ENCODE measurements around the gene PLXNA4.
A peak's percentile ranks its signal among the peaks of the same experiment; 100 is the strongest.

The PLXNA4 gene

GRCh38 chr7:132225216-132226030, 350.8 kb downstream of the PLXNA4 start:
- no peak for DNase-seq

DNA sequence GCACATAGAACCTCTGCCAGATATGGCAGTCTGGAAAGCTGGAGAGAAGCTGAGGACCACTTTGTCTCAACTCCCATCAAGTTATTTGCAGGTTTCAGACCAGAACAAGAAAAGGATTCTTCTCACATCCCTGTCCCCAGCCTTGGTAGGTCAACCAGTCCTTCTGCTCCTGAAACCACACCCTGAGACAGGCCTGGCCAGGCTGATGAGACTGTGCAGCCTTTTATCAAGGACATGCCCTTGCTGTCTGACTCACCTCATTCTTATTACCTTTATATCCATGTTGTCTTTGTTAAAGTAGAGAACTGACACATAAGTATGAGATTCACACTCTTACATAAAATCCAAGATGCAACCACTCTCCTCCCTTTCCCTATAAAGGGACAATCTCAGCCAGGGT, 354.9 kb downstream of the PLXNA4 start:
- no peak for DNase-seq

DNA sequence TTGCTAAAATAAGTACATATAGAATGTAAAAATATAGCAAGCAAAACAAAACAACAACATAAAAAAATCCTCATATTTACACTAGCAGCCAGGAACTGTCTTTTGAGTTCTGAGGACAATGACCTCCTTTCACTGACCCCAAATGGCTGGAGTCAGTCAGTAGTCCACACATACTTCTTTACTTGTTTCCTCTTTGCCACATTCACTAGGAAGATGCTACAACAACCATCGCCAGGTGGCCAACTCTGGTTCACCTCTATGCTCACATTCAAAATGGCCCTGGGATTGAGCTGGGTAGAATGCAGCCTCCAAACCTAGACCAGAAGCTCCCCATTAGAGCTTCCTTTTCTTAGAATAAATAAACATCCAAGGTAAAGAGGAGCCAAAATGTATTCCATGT, 356.2 kb downstream of the PLXNA4 start:
- no peak for DNase-seq

- peak; percentile 25 for DNase-seq
Measured at GRCh38 chr7:132218876-132219275, 357.4 kb downstream of the PLXNA4 start.

- no peak for DNase-seq
Measured at GRCh38 chr7:132216847-132217525, 359.3 kb downstream of the PLXNA4 start.

DNA sequence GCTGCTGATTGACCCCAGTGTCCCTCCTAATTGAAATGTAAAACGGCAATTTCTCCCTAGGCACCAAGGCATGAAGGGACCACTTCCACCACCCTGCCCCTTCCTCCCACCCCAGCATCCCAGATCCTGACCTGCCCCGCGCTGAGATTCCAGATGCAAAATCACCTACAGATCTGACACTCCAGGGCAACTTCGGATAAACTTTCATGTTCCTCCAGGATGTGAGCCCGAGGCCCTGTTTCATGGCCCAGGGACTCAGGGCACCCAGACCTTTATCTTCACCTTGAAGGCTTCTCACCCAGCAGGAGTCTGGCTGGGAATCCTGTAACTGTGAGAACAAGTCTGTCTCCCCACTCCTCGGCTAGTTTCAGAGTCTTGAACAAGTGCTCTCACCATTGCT, 361.8 kb downstream of the PLXNA4 start:
- DNase-seq, result no peak

DNA sequence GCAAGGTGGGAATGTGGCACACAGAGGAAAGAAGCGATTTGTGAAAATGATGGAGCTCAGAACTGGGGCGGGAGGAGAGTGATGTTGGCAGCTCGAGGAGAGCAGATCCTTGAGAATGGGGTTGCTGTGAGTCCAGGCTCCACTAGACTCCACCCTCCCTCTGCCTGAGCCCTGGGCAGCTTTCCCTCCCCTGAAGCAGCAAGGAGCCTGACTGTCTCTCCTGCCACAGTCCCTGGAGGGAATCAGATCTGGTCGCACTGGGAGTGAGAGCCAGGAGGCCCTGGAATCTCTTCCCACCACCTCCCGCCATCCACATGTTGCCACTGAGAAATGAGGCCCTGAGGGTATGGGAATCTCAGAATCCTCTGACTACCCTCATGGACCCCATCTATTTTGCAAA, 362.7 kb downstream of the PLXNA4 start:
- DNase-seq, result no peak

DNA sequence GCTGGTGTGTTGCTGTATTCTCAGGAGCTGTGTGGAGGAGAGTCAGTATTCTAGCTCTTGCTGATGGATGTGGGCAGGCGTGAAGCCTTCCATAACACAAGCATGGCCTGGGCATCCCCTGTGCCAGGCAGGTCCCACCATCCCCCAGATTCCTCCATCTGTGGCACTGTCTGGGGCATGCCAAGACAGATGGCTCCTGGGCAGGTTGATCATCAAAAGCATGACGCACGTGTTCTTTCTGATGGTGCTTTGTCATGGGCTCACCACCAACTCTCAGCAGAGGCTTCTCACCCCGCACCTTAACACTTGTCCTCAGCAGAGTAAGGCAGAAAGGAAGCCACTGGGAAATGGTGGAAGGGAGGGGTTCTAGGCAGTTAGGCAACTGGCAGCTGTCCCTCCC, 364.3 kb downstream of the PLXNA4 start:
- no peak for DNase-seq

DNA sequence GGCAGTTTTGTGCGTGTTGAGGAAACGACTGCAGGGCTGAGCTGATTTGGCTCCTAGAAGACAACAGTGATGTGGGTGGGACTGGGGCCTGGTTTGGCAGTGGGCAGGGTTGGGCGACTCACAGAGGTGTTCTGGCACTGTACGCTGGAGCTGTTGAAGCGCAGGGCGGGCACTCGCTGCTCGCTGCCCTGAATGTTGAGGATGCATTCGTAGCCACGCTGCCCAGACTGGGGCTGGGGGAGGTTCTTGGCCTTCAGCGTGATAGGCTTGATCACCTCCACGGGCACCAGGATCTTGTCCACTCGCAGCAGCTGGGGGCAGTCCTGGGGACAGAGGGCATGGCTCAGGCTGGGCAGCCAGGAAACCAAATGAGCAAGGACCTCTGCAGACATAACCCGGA, 365.4 kb downstream of the PLXNA4 start:
- no peak for DNase-seq

DNA sequence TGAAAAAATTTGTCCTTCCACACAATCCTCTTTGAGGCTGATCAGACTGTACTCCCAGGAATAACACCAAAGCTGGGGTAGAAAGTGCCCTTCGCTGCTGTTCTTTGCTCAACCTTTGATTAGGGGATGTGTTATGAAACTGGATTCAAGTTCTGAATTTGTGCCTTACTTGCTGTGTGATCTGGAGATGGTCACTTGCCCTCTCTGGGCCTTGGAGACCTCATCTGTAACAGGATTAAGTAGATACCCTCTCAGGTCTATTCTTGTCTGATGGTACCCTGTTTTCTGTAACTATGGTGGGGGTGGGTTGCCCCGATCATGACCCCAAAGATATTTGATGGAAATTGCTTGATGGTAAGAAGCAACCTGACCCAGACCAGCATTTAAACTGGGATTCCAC, 368.5 kb downstream of the PLXNA4 start:
- DNase-seq, result no peak

- DNase-seq, result no peak
Measured at GRCh38 chr7:132207211-132207610, 369.1 kb downstream of the PLXNA4 start.

DNA sequence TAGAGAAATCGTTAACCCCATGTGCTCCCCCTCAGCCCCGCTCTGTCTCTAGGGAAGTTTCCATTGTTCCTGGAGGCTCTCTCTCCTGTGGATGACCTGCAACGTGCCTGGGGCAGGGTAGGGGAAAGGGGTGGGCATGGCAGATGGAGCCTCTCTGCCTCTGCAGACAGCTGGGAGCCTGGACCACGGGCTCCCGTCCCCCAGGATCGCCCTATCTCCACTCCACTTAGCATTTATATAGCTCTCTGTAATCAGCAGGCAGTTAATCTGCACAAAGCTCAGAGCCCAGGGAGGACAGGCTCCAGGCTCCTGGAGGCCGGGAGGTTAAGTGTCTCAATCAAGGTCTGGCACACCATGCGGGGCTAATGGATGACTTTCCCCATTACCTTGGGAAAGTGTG, 369.7 kb downstream of the PLXNA4 start:
- no peak for DNase-seq

DNA sequence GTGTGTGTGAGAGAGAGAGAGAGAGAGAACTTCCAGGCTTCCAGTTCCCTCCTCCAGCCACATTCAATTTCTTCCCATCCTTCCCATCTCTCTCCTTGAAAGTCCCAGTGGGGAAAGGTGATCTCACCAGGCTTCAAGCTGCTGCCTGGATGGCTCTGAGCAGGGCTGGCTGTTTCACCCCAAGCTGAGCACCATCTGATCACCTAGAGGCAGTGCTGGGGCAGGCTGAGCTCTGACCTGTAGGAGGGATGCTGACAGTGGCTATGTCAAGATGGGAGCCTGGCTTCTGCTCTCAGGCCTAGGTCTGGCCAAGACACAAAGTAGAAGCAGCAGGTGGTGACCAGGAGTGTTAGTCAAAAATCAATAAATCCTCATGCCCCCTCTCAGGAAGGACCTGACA, 370.8 kb downstream of the PLXNA4 start:
- no peak for DNase-seq

DNA sequence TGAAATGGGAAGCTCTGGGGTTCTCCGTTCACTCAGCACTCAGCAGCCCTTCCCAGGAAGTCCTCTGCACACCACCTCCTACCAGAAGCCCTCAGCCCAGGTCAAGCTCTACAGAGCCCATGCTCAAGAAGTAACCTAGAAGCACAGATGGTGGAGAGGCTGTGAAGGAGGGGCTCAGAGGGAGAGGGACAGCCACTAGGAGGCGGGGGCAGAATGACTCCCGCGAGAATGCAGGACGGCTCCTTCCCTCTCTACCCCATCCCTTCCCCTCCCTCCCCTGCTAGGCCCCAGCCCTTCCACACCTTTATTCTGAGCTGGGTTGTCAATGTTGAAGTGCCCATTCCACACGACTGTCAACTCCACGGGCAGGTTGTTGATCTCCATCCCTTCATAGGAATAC, 373.2 kb downstream of the PLXNA4 start:
- no peak for DNase-seq

GRCh38 chr7:132202541-132202940, 373.7 kb downstream of the PLXNA4 start:
- no peak for DNase-seq

GRCh38 chr7:132200141-132200540, 376.1 kb downstream of the PLXNA4 start:
- DNase-seq, result no peak

- DNase-seq, result no peak
Measured at GRCh38 chr7:132199626-132200025, 376.6 kb downstream of the PLXNA4 start.

GRCh38 chr7:132197772-132198171, 378.5 kb downstream of the PLXNA4 start:
- DNase-seq, result no peak

DNA sequence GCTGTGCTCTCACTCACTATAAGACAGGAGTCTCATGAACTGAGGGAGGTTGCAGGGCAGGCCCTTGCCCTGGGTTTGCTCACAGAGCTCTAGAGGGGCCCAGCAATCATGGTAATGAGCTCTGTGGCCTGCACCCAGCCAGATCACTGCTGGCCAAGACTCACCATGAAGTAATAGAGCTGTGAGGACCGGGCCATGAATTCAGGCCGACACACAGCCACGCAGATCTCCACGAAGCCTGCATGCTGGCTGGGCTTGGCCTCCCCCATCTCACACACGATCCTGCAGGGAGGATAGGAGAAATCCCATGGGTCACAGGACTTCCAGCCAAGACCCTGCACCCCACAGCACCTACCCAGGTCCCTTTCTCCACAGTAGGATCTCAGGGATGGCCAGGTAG, 382.4 kb downstream of the PLXNA4 start:
- DNase-seq, result no peak

DNA sequence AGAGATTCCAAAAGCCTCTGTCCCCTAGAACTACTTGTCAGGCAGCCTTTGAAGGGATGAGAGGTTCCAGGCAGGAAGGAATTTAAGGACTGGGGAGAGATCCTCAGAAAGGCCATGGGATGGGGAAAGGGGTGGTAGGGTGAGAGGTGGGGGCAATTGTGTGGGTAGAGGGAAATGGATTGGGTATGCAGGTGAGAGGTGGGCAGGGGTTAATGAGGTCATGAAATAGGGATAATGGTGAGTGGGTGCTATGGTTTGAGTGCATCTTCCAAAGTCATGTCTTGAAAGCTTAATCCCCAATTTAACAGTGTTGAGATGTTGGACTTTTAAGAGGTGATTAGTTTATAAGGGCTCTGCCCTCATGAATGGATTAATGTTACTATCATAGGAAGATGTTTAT, 383.5 kb downstream of the PLXNA4 start:
- DNase-seq, result no peak

DNA sequence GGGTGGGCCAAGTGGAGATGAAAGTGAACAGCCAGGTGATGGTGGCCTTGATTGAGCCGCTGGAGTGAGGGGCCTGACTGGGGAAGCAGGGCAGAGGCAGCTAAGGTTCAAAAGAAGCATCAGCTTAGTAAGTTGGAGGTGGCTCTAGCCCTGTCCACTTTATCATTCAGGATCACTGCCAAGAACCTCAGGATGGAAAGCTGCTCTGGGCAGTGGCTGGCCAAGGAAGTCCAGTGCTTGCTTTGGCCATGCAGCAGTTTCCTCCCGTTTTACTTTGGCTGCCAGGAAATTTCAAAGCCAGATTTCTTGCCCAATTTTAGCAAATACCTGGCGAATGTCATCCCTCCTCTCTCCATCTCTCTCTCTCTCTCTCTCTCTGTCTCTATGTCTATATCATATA, 384.9 kb downstream of the PLXNA4 start:
- no peak for DNase-seq

- DNase-seq, result no peak
Measured at GRCh38 chr7:132190683-132191082, 385.6 kb downstream of the PLXNA4 start.

DNA sequence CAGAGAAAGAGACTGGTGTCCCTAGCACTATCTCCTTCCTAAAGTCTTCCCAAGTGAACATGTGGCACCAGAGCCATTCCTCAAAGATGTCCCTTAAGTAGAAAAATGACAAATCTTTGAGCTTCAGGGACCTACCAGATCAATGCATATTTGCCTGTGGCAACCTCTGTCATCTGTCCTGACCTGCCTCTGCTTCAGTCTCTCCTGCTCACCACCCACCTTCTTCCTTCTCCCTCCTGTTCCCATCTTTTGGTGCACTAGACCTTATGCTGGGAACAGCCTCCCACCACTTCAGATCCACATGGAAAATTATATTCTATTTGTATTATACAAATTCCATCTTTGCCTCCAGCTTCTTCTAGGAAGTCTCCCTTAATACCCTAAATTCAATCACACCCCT, 386.4 kb downstream of the PLXNA4 start:
- no peak for DNase-seq

GRCh38 chr7:132187869-132188789, 388.1 kb downstream of the PLXNA4 start:
- DNase-seq, result no peak
